ENCODE measurements around the gene EBPL. TPM values are rescaled to one million over a fixed set of nuclear protein-coding genes. Genes with fewer than 3 reads are reported as not detected.

EBPL gene
- total and polyA plus RNA-seq, 2 of the 4 experiments (the other 2 are of a cell fraction), result 57.9 to 65.3 TPM

DNA sequence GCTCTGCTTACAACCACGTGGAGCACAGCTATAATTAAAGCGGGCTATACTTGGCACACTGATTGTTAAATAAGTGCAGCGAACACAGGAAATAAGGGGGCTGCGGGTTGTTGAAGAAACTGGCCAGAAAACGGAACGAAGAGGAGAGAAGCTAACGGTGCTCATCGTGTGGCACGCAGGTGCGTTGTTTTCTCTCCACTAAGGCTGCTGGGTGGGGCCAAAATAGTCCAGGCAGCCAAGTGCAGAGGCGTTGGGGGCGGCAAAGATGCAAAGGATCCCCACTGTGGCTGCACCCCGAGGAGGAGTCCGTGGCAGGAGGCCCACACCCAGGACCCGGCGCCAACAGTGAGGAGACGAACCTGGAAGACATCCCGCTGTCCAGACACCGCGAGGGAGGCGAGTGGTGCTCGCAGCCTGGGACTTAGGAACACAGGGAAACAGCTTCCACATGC, 71.1 kb downstream of the EBPL start:
- H3K36me3 ChIP-seq (ENCODE audit: control insufficient read depth, insufficient read depth, low read length), result no peaks in the 10 kb centered on the region
- H3K27me3 ChIP-seq (ENCODE audit: control insufficient read depth, insufficient read depth, low read length), result no peaks in the 10 kb centered on the region
- H2AFZ ChIP-seq (replicated peaks; ENCODE audit: low read length, poor library complexity), result peak overlapping the region; percentile 63
- H3K9me1 ChIP-seq (ENCODE audit: insufficient read depth, low read length), result peaks cover 4% of the 10 kb centered on the region; the same call in 1 of the 2 replicates
- no peak overlapping the region for H3K14ac ChIP-seq (replicated peaks; ENCODE audit: low read depth, low read length)
- no peaks in the 10 kb centered on the region for H3K9me3 ChIP-seq (ENCODE audit: control insufficient read depth, insufficient read depth, low read length)
- peaks cover 10% of the 10 kb centered on the region; the same call in 1 of the 2 replicates for H3K4me1 ChIP-seq (ENCODE audit: control insufficient read depth, insufficient read depth, low read length)
- no peak overlapping the region for H3K9ac ChIP-seq (ENCODE audit: low read depth, low read length)
- POLR2A ChIA-PET (ENCODE audit: unreplicated experiment), result no interaction called here
- TF ChIP-seq MXI1 (IDR thresholded peaks at IDR 0.05; ENCODE audit: borderline replicate concordance, low read depth, low read length), result no peak
- no peak for TF ChIP-seq BHLHE40 (IDR thresholded peaks at IDR 0.05; ENCODE audit: low read depth, low read length)
- TF ChIP-seq NFE2L2 (IDR thresholded peaks at IDR 0.05; ENCODE audit: low read depth, low read length), result no peak
- no peak for TF ChIP-seq SMC3 (IDR thresholded peaks at IDR 0.05; ENCODE audit: low read depth, low read length)
- TF ChIP-seq MAFK (IDR thresholded peaks at IDR 0.05; ENCODE audit: low read depth, low read length), result no peak
- TF ChIP-seq CEBPB (IDR thresholded peaks at IDR 0.05; ENCODE audit: low read depth, low read length), result no peak
- no peak for TF ChIP-seq FOS (IDR thresholded peaks at IDR 0.05; ENCODE audit: low read depth, low read length)
- no peak for TF ChIP-seq MAZ (IDR thresholded peaks at IDR 0.05; ENCODE audit: borderline replicate concordance, low read depth, low read length)
- TF ChIP-seq CHD1 (IDR thresholded peaks at IDR 0.05; ENCODE audit: low read depth, low read length), result no peak
- TF ChIP-seq, protein P1, sequence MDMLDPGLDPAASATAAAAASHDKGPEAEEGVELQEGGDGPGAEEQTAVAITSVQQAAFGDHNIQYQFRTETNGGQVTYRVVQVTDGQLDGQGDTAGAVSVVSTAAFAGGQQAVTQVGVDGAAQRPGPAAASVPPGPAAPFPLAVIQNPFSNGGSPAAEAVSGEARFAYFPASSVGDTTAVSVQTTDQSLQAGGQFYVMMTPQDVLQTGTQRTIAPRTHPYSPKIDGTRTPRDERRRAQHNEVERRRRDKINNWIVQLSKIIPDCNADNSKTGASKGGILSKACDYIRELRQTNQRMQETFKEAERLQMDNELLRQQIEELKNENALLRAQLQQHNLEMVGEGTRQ (IDR thresholded peaks at IDR 0.05; ENCODE audit: low read depth, low read length), result no peak
- TF ChIP-seq RFX5 (IDR thresholded peaks at IDR 0.05; ENCODE audit: low read depth, low read length), result no peak
- TF ChIP-seq, protein P2, sequence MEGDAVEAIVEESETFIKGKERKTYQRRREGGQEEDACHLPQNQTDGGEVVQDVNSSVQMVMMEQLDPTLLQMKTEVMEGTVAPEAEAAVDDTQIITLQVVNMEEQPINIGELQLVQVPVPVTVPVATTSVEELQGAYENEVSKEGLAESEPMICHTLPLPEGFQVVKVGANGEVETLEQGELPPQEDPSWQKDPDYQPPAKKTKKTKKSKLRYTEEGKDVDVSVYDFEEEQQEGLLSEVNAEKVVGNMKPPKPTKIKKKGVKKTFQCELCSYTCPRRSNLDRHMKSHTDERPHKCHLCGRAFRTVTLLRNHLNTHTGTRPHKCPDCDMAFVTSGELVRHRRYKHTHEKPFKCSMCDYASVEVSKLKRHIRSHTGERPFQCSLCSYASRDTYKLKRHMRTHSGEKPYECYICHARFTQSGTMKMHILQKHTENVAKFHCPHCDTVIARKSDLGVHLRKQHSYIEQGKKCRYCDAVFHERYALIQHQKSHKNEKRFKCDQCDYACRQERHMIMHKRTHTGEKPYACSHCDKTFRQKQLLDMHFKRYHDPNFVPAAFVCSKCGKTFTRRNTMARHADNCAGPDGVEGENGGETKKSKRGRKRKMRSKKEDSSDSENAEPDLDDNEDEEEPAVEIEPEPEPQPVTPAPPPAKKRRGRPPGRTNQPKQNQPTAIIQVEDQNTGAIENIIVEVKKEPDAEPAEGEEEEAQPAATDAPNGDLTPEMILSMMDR (conservative IDR thresholded peaks at IDR 0.05; ENCODE audit: low read depth, low read length), result no peak
- TF ChIP-seq RAD21 (IDR thresholded peaks at IDR 0.05; ENCODE audit: low read length), result no peak
- TF ChIP-seq, protein P3, sequence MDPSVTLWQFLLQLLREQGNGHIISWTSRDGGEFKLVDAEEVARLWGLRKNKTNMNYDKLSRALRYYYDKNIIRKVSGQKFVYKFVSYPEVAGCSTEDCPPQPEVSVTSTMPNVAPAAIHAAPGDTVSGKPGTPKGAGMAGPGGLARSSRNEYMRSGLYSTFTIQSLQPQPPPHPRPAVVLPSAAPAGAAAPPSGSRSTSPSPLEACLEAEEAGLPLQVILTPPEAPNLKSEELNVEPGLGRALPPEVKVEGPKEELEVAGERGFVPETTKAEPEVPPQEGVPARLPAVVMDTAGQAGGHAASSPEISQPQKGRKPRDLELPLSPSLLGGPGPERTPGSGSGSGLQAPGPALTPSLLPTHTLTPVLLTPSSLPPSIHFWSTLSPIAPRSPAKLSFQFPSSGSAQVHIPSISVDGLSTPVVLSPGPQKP (IDR thresholded peaks at IDR 0.05; ENCODE audit: borderline replicate concordance, low read depth, low read length), result no peak
- TF ChIP-seq POLR2A (IDR thresholded peaks at IDR 0.05; ENCODE audit: low read depth, low read length), result no peak
- TF ChIP-seq RCOR1 (IDR thresholded peaks at IDR 0.05; ENCODE audit: insufficient replicate concordance, low read length), result no peak
- BruUV-seq (replicated peaks), result no TSS peak
- H3K4me2 ChIP-seq (ENCODE audit: low read depth, low read length), result no peak overlapping the region
- H3K27ac ChIP-seq (ENCODE audit: insufficient read depth, low read length), result no peak overlapping the region
- no peak overlapping the region for H2BK15ac ChIP-seq (ENCODE audit: low read depth, low read length)
- no peak overlapping the region for H3K23ac ChIP-seq (ENCODE audit: low read depth, low read length)
- no peak overlapping the region for H3K4me3 ChIP-seq (ENCODE audit: insufficient read depth, low read depth, low read length)
- dilution Hi-C loops (cut with HindIII; ENCODE audit: low sequenced_read_pairs, unreplicated experiment) (no loop called here), in situ Hi-C loops (cut with MboI; ENCODE audit: low sequenced_read_pairs) (no loop called here), intact Hi-C loops (cut with micrococcal nuclease) (no loop called here)
- ATAC-seq (ENCODE audit: low read depth), result no peak
- H4K5ac ChIP-seq (ENCODE audit: low read depth, low read length), result no peak overlapping the region
- no peak overlapping the region for H4K8ac ChIP-seq (ENCODE audit: low read depth in 2 of 2, low read length in 2 of 2)
- H2BK5ac ChIP-seq (ENCODE audit: low read depth, low read length, poor library complexity, severe bottlenecking), result no peak overlapping the region
- H2AK9ac ChIP-seq (replicated peaks; ENCODE audit: low read depth, low read length, poor library complexity), result no peak overlapping the region
- H3K18ac ChIP-seq (ENCODE audit: low read depth, low read length), result no peak overlapping the region
- H3K79me1 ChIP-seq (ENCODE audit: low read depth in 1 of 2, low read length in 2 of 2), result no peaks in the 10 kb centered on the region
- CTCF ChIA-PET, result no interaction called here
- H4K20me1 ChIP-seq (ENCODE audit: insufficient read depth, low read length), result no peaks in the 10 kb centered on the region
- 82% methylated on average over 13 of the region's 22 CpGs; no CpG with 5 or more reads in 1 of the 2 experiments for WGBS, 2 experiments (ENCODE audit: extremely low coverage in 2 of 2, insufficient read length in 1 of 2)
- H4K91ac ChIP-seq (ENCODE audit: insufficient read depth, low read depth, low read length), result no peak overlapping the region
- no peak overlapping the region for H2BK20ac ChIP-seq (ENCODE audit: low read depth, low read length)
- no peak overlapping the region for H2BK120ac ChIP-seq (ENCODE audit: low read depth, low read length)
- H2AK5ac ChIP-seq (ENCODE audit: low read depth, low read length), result no peak overlapping the region
- DNase-seq, result no peak
- no peak overlapping the region for H3K4ac ChIP-seq (ENCODE audit: low read depth, low read length)
- H3K56ac ChIP-seq (ENCODE audit: extremely low read depth, insufficient read depth, low read length), result no peak overlapping the region
